ENCODE measurements around the gene FGFR4.

Gene FGFR4

DNA sequence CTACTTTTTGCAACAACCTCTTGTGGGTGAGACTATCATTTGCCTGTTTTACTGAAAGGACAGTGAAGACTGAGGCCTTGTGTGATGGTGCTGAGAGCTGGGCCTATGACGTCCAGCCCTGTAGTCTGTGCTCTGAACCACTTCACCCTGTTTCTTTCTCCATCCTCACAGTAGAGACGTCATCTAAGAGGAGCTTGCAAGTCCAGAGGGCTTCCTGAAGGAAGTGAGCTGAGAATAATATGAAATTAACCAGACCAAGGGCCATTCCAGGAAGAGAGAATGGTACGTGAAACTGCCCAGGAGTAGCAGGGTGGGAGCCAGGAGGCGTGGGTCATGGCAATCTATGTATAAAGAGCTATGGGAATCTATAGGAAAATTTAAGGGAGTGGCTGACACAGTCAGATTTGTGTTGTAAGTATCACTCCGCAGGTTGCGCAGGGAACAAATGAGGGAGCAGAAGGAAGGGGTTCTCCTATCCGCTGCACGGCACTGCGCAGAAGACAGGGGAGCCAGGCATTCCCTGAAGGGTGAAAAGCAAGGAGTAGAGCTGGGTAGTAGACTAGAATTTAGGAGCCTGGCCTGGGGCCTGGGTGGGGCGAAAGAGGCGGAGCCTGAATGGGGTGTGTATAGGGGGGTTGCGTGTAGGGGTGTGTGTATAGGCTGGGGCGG, 596 bp upstream of the FGFR4 start:
- no peak for DNase-seq

DNA sequence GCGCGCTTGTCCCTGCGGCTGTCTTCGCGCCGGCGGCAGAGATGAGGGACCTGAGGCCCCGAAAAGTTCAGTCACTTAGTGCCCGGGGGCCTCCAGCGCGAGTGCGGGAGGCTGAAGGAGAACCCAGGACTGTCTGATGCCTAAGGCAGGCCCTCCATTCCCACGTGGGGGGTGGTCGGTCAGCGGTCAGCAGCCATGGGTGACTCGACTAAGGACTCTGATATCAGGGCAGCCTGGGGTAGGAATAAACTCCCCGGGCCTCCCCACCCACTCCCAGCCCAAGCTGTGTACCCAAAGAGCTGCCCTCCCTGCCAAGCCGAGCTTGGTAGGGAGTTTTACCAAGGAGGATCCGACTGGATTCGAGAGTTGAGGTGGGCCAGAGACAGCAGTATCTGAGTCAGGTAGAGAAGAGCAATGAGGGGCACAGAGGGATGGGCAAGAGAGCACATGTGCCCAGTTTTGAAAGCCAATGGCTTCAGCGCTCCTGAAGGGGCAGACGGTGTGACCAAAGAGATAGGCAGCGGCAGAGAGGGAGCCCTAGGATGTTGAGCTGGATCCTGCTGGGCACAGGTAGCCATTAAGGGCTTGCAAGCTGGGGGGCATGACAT, 787 bp downstream of the FGFR4 start:
- DNase-seq = no peak

DNA sequence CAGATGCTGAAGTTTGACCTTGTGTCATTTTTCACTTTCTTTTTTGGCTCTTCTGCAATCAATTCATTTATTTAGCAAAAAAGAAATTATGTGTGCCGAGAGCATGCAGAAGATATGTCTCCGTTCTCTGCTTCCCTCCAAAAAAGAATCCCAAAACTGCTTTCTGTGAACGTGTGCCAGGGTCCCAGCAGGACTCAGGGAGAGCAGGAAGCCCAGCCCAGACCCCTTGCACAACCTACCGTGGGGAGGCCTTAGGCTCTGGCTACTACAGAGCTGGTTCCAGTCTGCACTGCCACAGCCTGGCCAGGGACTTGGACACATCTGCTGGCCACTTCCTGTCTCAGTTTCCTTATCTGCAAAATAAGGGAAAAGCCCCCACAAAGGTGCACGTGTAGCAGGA, 2.4 kb downstream of the FGFR4 start:
- DNase-seq = no peak

DNA sequence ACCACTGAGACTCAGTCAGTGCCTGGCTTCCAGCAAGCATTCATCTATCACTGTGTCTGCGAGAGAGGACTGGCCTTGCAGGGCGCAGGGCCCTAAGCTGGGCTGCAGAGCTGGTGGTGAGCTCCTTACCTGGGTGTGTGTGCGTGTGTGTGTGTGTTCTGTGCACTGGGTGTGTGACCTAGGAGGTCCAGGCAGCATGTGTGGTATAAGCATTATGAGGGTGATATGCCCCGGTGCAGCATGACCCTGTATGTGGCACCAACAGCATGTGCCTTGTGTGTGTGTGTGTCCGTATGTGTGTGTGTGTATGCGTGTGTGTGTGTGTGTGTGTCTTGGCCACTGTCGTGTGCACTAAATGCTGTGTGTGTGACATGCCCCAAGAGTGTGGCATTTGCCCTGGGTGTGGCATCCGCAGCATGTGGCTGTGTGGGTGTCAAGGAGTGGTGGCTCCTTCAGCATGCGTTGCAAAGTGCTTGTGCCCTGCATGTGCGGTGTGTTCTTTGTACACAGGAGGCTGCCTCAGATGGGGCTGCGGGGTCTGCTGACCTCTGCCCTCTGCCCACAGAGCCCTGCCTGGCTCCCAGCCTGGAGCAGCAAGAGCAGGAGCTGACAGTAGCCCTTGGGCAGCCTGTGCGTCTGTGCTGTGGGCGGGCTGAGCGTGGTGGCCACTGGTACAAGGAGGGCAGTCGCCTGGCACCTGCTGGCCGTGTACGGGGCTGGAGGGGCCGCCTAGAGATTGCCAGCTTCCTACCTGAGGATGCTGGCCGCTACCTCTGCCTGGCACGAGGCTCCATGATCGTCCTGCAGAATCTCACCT, 3.3 kb downstream of the FGFR4 start:
- no peak for DNase-seq

DNA sequence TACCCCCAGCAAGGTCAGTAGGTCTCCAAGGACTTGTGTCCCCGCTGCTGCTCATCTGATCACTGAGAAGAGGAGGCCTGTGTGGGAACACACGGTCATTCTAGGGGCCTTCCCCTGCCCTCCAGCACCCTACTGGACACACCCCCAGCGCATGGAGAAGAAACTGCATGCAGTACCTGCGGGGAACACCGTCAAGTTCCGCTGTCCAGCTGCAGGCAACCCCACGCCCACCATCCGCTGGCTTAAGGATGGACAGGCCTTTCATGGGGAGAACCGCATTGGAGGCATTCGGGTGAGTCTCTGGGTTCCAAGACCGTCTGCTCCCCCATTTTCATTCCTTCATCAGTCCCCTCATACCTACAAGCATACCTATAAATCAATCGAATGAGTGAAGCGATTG, 4.1 kb downstream of the FGFR4 start:
- DNase-seq = no peak

DNA sequence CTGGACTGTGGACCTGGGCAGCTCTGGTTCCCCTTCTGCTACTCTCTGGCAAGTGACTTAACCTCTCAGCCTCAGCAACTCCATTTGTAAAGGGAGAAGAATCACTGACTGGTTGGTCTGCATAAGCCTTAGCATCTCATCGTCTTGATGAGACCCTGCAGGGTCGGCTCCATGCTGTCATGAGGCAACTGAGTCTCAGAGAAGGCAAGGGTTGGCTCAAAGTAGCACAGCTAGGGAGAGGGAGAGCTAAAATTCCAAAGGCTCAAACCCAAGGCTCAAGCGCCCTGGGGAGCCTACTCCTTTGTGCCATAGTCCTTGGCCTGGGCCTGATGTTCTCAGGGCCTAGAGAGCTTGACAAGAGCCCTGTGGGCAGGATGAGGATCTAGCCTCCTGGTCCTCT, 4.5 kb downstream of the FGFR4 start:
- no peak for DNase-seq

DNA sequence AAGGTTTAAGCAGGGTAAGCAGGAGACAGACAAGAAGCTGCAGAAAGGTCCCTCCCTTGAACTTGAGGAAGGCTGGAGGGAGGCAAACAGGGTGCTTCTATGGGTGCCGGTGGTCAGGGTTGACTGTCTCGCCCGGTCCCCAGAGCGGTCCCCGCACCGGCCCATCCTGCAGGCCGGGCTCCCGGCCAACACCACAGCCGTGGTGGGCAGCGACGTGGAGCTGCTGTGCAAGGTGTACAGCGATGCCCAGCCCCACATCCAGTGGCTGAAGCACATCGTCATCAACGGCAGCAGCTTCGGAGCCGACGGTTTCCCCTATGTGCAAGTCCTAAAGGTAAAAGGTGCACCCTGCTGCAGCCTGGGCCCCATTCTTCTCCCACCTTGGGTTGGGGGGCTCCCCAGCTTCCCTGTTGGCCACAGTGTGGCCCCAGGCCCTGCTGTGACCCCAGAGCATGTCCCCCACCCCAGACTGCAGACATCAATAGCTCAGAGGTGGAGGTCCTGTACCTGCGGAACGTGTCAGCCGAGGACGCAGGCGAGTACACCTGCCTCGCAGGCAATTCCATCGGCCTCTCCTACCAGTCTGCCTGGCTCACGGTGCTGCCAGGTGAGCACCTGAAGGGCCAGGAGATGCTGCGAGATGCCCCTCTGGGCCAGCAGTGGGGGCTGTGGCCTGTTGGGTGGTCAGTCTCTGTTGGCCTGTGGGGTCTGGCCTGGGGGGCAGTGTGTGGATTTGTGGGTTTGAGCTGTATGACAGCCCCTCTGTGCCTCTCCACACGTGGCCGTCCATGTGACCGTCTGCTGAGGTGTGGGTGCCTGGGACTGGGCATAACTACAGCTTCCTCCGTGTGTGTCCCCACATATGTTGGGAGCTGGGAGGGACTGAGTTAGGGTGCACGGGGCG, 5.7 kb downstream of the FGFR4 start:
- DNase-seq = no peak

DNA sequence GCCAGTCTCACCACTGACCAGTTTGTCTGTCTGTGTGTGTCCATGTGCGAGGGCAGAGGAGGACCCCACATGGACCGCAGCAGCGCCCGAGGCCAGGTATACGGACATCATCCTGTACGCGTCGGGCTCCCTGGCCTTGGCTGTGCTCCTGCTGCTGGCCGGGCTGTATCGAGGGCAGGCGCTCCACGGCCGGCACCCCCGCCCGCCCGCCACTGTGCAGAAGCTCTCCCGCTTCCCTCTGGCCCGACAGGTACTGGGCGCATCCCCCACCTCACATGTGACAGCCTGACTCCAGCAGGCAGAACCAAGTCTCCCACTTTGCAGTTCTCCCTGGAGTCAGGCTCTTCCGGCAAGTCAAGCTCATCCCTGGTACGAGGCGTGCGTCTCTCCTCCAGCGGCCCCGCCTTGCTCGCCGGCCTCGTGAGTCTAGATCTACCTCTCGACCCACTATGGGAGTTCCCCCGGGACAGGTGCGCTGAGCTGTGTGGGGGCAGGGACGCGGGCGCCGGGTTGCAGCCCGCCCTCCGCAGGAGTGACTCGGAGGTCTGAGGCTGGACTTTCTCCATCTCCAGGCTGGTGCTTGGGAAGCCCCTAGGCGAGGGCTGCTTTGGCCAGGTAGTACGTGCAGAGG, 6.5 kb downstream of the FGFR4 start:
- no peak for DNase-seq

DNA sequence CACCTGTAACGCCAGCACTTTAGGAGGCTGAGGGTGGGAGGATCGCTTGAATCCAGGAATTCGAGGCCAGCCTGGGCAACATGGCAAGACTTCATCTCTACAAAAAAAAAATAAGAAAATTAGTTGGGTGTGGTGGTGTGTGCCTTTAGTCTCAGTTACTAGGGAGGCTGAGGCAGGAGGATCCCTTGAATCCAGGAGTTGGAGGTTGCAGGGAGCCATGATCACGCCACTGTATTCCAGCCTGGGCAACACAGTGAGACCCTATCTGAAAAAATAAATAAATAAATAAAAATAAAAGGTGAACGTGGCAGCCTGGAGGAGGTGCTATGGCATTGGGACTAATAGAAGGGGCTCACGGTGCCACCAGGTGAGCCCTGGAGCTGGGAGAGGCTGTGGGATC, 7.1 kb downstream of the FGFR4 start:
- no peak for DNase-seq

DNA sequence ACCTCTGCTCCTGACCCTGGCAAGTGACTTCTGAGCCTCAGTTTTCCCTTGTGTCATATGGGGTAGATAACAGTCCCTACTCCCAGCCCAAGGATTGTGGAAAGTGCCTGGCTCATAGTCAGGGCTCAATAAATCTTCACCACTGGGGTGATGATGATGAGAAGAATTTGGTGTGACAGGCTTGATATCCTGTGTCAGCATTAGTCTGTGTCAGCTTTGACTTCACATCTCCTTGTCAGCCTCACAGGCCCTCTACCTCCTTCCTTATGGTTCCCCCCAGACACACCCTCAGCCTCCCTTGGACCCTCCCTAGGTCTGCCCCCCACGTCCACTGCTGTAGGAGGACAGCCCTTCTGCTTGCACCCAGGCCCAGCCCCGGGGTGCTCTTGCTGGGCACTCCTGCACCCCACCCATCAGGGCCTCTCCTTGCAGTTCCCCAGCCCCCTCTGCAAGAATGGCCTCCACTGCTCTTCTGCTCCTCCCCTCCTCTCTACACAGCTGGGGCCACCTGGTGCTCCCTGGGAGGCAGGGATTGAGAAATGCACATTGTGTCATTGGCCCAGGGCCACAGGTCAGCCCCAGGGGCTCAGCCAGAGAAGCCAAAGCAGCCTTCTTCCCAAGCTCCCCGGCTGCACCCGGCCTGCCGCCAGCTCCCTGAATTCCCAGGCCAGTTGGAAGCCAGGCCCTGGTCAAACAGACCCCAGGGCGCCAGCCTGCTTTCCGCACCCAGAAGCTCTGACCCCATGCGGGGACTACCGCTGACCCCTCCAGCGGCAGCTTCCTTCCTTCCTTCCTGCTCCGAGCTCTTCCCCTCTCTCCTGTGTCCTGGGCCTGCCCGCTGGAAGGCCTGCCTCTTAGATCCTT, 7.7 kb downstream of the FGFR4 start:
- no peak for DNase-seq

DNA sequence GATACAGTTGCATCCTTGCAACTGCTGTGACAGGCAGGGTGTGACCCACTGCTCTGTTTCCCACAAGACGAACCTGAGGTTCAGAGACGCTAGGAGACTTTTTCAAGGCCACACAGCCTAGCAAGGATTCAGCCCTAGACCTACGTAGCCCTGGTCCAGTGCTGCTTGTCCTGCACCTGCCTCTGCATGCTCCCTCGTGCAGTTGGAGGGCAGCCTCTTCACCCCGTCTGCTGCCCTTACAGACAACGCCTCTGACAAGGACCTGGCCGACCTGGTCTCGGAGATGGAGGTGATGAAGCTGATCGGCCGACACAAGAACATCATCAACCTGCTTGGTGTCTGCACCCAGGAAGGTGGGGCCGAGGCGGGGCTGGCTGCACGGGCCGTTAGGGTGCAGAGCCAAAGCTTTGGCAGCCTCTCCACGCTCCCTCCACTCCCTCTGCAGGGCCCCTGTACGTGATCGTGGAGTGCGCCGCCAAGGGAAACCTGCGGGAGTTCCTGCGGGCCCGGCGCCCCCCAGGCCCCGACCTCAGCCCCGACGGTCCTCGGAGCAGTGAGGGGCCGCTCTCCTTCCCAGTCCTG, 8.5 kb downstream of the FGFR4 start:
- DNase-seq = no peak

DNA sequence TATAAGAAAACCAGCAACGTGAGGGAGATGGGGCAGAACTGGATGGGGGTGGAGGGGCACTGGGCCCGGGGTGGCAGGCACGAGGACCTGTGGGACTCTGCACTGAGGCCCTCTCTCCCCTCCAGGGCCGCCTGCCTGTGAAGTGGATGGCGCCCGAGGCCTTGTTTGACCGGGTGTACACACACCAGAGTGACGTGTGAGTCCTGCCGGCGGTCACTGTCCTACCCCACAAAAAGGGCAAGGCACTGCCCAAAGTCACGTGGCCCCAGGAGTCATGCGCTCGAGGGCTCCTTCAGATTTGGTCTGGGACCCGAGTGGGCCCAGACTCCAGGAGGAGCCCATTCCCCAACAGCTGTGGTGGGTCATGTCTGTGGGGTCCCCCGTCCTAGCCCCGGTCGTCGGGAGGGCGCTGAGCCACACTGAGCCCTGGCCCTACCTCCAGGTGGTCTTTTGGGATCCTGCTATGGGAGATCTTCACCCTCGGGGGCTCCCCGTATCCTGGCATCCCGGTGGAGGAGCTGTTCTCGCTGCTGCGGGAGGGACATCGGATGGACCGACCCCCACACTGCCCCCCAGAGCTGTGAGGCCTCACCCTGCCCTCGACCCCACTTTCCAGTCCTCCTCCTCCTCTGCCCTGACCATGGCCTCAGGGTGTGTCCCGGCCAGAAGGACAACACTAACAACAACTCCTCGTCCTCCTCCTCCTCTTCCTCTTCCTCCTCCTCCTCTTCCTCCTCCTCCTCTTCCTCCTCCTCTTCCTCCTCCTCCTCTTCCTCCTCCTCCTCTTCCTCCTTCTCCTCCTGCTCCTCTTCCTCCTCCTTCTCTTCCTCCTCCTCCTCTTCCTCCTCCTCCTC, 9.7 kb downstream of the FGFR4 start:
- no peak for DNase-seq

DNA sequence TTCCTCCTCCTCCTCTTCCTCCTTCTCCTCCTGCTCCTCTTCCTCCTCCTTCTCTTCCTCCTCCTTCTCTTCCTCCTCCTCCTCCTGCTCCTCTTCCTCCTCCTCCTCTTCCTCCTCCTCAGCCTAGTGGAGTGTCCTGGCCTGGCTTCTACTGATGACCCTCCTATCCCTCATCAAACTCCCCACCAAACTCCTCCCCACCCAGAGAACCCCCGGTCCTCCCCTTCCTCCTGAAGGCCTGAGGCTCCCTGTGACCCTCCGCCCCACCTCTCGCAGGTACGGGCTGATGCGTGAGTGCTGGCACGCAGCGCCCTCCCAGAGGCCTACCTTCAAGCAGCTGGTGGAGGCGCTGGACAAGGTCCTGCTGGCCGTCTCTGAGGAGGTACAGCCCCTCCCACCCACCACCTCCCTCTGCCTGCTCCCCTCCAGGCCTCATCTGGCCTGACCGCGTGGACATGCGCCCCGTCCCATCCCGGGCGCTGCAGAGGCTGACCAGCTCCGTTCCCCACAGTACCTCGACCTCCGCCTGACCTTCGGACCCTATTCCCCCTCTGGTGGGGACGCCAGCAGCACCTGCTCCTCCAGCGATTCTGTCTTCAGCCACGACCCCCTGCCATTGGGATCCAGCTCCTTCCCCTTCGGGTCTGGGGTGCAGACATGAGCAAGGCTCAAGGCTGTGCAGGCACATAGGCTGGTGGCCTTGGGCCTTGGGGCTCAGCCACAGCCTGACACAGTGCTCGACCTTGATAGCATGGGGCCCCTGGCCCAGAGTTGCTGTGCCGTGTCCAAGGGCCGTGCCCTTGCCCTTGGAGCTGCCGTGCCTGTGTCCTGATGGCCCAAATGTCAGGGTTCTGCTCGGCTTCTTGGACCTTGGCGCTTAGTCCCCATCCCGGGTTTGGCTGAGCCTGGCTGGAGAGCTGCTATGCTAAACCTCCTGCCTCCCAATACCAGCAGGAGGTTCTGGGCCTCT, 10.6 kb downstream of the FGFR4 start:
- no peak for DNase-seq

DNA sequence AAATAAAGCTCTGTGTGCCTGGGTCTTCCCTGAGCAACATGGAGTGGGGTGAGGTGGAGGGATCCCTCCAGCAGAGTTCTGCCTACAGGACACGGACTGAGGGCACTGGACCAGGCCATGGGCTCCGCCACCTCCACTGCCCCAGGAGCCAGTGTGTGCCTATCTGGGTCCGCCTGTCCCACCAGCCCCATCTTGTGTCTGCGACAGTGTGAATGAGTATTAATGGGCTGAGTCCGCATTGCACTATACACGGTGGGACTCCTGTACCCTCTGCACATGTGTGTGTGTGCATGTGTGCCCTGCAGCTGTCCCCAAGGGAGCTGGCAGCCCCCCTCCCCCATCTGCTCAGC, 11.4 kb downstream of the FGFR4 start:
- no peak for DNase-seq

DNA sequence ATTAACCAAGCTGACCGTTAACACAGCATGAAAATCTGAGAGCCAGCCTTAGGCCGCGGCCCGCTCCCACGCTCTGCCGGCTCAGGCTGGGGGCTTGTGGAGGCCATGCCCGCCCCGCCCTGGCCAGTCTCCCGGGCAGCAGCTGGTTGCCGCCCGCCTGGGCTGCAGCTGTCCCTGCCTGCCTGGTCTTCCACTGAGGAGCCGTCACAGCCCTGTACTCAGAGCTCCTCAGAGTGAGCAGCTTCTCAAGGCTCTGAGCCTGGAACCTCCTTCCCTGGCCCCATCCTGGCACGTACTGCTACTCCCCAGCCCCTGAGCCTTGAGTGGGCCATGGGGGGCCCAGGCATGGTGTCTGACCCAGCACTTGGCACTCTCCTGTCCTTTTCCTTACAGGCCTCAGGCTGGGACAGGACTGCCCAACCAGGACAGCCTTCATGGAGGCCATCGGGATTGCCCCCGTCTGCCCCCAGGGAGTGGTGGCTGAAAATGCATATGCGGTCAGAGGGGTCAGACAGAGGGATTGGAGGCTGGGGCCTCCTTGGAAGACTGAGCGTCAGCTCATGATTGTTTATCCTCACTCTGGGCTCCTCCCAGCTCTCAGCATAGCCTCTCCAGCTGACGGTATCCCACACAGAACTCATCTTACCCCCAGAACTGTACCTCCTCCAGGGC, 11.9 kb downstream of the FGFR4 start:
- DNase-seq = no peak

DNA sequence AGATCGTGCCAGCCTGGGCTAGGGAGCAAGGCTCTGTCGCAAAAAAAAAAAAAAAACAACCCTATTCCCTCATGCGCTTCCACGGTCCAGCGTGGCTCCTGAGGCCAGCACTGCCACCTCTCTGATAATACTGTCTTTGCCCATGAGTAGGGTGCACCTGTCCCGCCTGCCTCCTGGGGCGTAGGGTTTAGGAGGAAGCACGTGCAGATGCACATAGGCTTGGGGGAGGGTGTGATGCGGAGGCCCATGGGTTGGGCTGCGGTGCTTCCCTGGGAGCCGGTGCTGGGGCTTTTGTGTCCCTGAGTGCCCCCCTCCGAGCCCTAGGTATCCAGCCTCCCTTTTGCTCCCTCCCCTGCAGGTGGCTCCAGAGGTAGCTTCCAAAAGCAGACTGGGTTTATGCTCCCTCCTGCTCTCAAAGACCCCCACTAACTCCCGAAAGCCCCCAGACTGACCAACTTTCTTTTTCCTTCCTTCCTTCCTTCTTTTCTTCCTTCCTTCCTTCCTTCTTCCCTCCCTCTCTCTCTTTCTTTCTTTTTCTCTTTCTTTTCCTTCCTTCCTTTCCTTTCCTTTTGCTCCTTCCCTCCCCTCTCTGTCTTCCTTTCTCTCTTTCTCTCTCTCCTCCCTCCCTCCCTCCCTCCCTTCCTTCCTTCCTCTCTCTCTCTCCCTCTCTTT, 12.8 kb downstream of the FGFR4 start:
- DNase-seq = no peak

DNA sequence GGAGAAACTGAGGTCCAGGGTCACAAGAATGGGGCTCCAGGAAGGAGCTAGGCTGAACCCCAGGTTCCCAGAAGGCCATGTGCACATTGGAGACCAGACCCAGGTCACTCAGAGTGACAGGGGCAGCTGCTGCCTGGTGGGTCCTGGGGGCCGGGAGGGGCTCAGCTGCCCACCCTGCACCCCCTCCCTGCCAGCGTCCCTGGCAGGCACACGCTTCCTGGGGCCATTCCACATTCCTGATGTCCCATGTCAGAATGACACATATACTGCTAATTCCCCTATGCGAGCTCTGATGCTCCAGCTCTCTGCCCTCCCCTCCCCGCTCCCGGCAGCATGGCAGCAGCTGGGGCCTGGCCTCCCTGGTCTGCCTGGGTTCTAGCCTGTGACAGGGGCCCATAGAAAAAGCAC, 14.0 kb downstream of the FGFR4 start:
- DNase-seq = no peak

All from NCI-H446 treated with DMSO at 0.1 percent for 48 hours (cell line).